Panc1 (cell line): ENCODE data around the gene SOBP.

Source experiments
- POLR2AphosphoS5 ChIP-seq: IDR thresholded peaks from 2 replicates; pipeline ENCODE4 v1.6.1; 2012; ENCODE audit warnings: mild to moderate bottlenecking, low read depth, low read length, moderate library complexity
- TF ChIP-seq, protein P1 (sequence below): fragments of 450-650 bp; IDR thresholded peaks from 2 replicates; pipeline ENCODE4 v1.5.1; 2017; ENCODE audit warnings: mild to moderate bottlenecking

- TF ChIP-seq, protein P1, sequence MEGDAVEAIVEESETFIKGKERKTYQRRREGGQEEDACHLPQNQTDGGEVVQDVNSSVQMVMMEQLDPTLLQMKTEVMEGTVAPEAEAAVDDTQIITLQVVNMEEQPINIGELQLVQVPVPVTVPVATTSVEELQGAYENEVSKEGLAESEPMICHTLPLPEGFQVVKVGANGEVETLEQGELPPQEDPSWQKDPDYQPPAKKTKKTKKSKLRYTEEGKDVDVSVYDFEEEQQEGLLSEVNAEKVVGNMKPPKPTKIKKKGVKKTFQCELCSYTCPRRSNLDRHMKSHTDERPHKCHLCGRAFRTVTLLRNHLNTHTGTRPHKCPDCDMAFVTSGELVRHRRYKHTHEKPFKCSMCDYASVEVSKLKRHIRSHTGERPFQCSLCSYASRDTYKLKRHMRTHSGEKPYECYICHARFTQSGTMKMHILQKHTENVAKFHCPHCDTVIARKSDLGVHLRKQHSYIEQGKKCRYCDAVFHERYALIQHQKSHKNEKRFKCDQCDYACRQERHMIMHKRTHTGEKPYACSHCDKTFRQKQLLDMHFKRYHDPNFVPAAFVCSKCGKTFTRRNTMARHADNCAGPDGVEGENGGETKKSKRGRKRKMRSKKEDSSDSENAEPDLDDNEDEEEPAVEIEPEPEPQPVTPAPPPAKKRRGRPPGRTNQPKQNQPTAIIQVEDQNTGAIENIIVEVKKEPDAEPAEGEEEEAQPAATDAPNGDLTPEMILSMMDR: no peak
- TF ChIP-seq POLR2AphosphoS5: no peak
These were observed 136.7 kb downstream of the SOBP start for GRCh38 chr6:107626645-107627044.
